Stimulated activated naive CD8-positive, alpha-beta T cell treated with anti-CD3 and anti-CD28 coated beads, Interleukin-15, Interleukin-2, amounts not matched to agents 100 U/mL and 50 U/mL, for 24 hours (primary cell): ENCODE measurements around the gene DNAH8.
"Not testable (repeated sequence)": the region's sequence is repeated elsewhere in the genome, so short reads cannot be mapped to it uniquely, and the experiment has no call there.

Experiments
- ATAC-seq: fragments of 150-1000 bp; cut with Tn5 transposase; one replicate; pipeline ENCODE4 v1.10.0; 2021
- DNase-seq: peaks from one replicate; pipeline ENCODE4 v3.0.0; 2021

DNAH8 gene

DNA sequence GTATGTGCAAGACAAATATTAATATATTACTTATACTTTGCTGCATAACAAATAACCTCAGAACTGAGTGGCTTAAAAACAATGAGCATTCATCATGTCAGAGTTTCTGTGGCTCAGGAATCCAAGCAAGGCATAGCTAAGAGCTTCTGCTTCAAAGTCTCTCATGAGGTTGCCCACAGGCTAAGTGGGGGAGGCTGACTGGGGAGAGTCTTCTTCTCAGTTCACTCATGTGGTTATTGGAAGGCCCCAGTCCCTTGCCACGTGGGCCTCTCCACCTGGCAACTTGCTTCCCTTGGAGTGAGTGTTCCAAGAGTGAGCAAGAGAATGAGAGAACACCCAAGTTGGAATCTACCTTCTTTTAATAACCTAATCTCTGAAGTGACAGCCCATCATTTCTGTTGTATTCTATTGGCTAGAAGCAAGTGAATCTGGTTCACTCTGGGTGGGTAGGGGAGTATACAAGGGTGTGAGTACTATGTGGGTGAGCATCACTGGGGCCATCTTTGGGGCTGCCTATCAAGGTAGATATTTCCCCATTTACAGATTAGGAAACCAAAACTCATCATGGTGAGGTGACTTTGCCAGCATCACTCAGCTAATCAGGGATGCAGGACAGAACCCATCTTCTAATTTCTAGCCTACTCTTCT is 36.0 kb downstream of the DNAH8 start:
- ATAC-seq (peak; percentile 75), DNase-seq (peak; percentile 35)

DNA sequence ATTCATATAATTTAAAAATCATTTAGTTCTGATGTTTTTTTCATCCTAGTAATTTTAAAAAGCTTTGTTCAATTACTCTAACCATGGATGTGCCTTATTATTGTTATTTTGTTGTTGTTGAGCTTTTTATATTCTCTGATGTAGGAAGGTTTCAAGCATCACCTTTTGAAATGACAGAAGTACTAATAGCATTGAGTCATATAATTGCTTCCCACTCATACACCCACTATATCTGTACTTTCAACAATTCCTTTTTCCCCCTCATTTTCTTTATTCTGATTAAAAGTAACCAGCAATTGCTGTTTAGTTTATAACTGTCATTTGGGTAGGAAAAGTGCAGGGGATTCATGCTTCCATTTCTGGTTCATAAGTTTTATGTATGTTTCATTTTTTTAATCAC is 38.6 kb downstream of the DNAH8 start:
- DNase-seq (no peak), ATAC-seq (no peak)

DNA sequence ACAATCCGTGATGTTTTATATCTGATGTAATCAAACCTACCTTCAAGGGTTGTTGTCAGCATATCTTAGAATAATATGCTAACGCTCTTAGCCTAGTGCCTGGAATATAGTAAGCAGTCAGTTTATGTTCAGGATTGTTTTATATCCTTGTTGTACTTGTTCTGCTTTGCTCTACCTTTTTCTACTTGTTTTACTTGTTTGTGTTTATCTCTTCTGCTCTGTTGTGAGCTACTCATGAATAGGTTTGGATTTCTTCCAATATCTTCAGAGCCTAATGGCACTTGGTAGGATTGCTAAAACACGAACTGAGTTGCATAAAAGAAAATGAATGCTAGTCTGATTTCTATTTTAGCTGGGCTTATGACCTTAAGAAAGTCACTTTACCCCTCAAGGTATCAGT is 40.1 kb downstream of the DNAH8 start:
- DNase-seq, result no peak
- ATAC-seq, result no peak

- DNase-seq (no peak), ATAC-seq (peak; percentile 53)
Measured at GRCh38 chr6:38755874-38756273, 40.8 kb downstream of the DNAH8 start.

GRCh38 chr6:38760097-38760496 is 45.0 kb downstream of the DNAH8 start:
- DNase-seq (no peak), ATAC-seq (no peak)

DNA sequence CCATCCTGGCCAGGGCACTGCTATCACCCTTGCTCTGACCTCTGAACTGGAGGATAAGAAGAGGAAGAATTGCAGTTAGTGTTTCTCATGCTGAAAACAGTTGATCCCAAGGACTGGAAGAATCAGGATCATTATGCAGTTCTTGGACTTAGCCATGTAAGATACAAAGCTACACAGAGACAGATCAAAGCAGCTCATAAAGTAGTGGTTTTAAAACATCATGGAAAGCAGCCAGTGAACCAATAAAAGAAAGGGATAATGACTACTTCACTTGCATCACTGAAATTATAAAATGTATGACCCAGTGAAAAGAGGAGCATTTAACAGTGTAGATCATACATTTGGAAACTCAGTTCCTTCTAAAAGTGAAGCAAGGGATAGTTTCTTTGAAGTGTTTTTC is 47.7 kb downstream of the DNAH8 start:
- no peak for DNase-seq

GRCh38 chr6:38767560-38767959 is 52.4 kb downstream of the DNAH8 start:
- ATAC-seq (no peak), DNase-seq (no peak)

More for the DNA sequence above, 47.7 kb downstream of the DNAH8 start:
- ATAC-seq, result no peak

DNA sequence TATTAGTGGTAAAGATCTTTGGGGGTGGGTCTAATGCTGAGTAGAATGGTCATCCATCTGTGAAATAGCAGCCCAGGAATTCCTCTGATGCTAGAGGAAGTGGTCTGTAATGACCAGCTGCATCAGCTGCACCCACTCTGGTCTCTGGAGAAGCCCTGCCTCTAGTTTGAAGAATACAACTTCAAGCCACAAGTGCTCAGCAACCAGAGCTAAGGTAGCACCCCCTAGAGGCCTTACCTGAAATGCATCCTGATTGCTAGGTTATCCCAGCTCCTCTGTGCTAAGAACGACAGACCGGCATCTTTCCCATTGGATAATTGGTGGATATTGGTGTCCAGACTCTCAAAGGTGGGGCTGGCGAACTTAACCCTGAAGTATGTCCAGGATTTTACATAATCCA is 58.2 kb downstream of the DNAH8 start:
- ATAC-seq (no peak), DNase-seq (peak; percentile 29)

DNA sequence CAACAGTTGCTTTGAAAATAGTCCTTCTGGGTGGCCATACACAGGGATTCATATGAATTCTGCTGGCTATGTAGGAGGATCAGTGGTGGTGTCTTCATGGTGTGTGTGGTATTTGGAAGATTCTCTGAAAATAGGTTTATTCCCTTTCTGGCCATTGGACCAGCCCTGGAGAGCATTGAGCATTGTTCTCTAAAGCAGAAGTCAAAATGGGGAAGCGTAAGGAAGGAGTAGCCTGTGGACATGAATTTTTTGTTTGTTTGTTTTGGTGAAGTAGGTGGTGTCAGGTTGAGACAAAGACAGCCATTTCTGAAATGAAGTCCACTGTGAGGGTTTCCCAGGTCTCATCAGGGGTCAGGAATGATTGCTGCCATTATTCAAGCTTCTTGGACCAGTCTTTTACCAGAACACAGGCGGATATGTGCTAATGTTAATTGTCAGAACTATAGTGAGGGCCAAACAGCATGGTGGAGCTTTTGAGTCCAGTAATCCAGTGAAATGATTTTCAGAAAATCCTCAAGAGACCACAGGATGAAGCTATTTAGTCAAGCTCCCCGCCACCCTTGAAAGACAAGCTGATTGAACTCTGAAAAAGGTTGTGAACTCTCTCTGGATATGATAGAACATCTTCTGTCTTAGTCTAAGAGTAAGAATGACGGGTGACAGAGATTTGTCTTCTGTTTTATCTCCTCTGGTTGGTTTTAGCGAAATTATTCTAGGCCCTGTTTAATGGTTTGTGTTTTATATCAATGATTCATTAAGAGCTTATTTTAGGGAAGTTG is 60.0 kb downstream of the DNAH8 start:
- ATAC-seq (peak; percentile 6), DNase-seq (no peak)

- no peak for DNase-seq
- no peak for ATAC-seq
Measured at GRCh38 chr6:38775870-38776269, 60.8 kb downstream of the DNAH8 start.

DNA sequence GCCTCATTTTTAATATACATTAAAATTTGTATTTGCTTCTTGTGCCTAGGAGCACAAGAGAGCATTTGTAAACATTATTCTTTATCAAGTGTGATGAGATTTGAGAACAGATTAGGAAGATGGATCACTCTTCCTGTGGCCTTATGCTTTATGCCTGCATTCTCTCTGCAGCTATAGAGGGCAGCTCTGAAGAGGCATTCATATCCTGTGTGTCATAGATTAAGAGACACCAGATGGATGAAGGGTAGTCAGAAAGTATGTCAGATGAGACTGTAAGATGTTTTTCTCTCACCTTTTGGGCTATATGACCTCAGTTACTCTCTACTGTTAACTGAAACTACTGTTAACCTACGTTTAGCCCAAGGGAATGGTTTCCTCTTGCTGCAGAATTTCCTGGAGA is 61.4 kb downstream of the DNAH8 start:
- ATAC-seq (no peak), DNase-seq (no peak)

DNA sequence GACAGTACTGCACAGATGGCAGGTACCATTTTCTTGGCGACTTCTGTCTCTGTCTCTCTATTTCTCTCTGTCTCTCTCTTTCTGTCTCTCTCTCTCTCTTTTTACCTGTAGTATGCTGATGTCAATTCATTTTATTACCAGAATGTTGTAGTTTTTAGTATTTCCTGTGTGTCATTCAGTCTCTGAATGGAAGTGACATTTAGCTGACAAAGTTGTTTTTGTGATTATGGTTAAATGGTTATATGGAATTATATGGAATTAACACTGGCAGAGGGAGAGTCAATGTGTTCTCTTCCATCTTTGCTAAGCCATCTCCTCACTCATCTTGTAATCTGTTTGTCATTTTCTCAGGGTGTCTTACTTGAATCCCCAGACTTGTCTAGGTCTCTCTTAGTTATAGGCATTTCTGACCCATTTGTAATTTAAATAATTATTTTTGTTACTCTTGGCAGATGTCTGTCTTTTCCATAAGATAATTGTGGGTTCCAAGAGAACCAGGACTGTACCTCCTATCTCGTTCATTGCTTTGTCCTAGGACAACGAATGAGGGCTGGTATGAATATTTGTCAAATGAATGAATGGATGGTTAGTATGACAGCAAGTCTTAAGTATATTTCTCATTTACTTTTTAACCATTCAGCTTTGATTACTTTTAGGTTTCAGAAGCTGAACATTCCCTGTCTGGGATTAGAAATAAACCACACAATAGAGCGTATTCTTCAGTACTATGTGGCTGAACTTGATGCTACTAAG is 64.4 kb downstream of the DNAH8 start:
- no peak for ATAC-seq
- DNase-seq, result no peak

GRCh38 chr6:38782616-38783015 is 67.5 kb downstream of the DNAH8 start:
- no peak for DNase-seq
- no peak for ATAC-seq

- ATAC-seq (no peak), DNase-seq (no peak)
Measured at GRCh38 chr6:38783443-38784228, 68.5 kb downstream of the DNAH8 start.

DNA sequence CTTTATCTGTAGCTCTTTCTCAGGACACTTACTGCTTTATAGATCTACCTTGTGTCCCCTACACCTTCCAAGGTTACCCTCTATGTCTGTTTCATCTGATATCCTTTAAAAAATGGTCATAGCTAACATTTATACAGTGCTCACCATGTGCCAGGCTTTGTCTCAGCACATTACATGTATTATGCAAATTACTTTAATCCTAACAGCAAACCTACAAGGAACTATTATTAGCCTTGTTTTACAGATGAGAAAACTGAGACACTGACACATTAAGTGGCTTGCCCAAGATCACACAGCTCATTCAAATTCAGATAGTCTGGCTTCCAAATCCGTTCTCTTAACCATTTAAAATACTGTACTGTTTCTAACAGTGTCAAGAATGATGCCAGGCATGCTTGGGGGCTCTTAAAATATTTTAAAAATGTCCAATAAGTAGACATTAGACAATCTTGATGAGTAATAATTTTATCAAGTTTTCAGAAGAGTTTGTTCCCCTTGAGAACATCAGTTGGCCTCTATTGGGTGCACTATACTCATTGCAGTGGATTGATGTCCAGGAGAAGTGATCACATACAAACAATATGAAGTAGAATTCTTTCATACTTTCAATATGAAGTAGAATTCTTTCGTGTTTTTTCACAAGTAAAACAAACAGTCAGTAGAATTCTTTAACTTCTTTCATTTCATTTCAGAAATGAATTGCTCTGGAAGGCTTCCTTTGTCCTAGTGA is 69.6 kb downstream of the DNAH8 start:
- DNase-seq (no peak), ATAC-seq (no peak)

- DNase-seq, result no peak
- ATAC-seq, result no peak
Measured at GRCh38 chr6:38786486-38786885, 71.4 kb downstream of the DNAH8 start.

GRCh38 chr6:38789256-38789655 is 74.1 kb downstream of the DNAH8 start:
- DNase-seq (no peak), ATAC-seq (no peak)

GRCh38 chr6:38792356-38792755 is 77.2 kb downstream of the DNAH8 start:
- DNase-seq (no peak), ATAC-seq (no peak)

DNA sequence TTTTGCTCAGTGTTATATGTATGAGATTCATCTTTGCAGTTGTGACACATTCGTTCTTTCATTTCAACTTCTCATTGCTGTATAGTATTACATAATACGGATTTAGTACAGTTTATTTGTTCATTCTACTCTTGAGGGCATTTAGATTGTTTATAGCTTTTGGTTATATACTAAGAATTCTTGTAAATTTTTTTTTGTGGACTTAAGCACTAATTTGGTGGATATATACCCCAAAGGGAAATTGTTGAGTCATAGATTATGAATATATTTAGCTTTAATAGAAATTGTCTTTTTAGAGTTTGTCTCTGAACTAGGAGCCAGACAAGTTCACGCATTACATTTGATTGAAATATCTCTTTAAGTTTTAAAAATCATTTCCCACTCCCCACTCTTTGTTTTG is 79.6 kb downstream of the DNAH8 start:
- ATAC-seq, result no peak
- no peak for DNase-seq

DNA sequence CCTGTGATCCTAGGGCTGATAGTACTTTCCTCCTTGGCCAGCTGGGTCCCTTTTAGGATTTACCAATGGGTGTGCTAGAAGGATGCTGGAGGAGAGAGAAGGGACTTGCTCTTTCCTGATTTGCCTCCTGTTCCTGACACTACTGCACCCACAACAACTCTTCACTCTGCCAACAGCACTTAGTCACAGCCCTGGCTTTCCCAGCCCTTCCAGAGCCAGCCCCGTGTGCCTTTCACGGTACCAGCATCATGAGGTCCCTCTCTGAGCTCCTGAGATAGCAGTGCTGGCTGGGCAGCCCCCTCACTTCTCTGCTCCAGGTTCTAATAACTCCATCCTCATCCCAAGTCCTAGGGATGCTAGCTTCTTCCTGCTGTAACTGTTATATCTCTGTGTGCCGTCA is 80.9 kb downstream of the DNAH8 start:
- DNase-seq, result no peak
- ATAC-seq, result no peak

- not testable (repeated sequence) for DNase-seq, ATAC-seq
Measured at GRCh38 chr6:38796437-38796836, 81.3 kb downstream of the DNAH8 start.

DNA sequence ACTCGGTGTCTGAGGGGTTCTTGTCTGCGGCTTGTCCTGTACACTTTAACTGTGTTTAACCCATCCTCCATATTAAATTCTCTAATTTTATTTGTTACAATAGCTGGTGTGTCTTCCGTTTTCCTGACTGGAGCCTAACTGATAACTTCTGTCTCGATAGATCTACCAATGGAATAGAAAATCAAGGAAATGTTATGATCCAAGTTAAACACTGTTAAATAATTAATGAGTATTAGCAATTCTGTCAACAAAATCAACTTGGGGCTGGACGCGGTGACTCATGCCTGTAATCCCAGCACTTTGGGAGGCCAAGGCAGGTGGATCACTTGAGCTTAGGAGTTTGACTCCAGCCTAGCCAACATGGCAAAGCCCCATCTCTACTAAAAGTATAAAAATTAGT is 81.7 kb downstream of the DNAH8 start:
- ATAC-seq (no peak), DNase-seq (no peak)
